ENCODE results near the gene ACTR1A.
A peak's percentile ranks its signal among the peaks of the same experiment; 100 is the strongest.

Gene ACTR1A

GRCh38 chr10:102502337-102503151, at the start of gene ACTR1A:
Gene ACTR1A, minus strand, starts transcription at chr10:102502712. Its CDS starts 65 bp downstream, at chr10:102502647.
- TF ChIP-seq, protein P1, sequence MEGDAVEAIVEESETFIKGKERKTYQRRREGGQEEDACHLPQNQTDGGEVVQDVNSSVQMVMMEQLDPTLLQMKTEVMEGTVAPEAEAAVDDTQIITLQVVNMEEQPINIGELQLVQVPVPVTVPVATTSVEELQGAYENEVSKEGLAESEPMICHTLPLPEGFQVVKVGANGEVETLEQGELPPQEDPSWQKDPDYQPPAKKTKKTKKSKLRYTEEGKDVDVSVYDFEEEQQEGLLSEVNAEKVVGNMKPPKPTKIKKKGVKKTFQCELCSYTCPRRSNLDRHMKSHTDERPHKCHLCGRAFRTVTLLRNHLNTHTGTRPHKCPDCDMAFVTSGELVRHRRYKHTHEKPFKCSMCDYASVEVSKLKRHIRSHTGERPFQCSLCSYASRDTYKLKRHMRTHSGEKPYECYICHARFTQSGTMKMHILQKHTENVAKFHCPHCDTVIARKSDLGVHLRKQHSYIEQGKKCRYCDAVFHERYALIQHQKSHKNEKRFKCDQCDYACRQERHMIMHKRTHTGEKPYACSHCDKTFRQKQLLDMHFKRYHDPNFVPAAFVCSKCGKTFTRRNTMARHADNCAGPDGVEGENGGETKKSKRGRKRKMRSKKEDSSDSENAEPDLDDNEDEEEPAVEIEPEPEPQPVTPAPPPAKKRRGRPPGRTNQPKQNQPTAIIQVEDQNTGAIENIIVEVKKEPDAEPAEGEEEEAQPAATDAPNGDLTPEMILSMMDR (IDR thresholded peaks at IDR 0.05; ENCODE audit: low read length, missing control alignments) = no peak
- peak within 1 kb of the TSS; percentile 100 for H3K4me3 ChIP-seq (replicated peaks; ENCODE audit: low read depth, low read length)
- peak; percentile 100 for DNase-seq (ENCODE audit: low read depth)

DNA sequence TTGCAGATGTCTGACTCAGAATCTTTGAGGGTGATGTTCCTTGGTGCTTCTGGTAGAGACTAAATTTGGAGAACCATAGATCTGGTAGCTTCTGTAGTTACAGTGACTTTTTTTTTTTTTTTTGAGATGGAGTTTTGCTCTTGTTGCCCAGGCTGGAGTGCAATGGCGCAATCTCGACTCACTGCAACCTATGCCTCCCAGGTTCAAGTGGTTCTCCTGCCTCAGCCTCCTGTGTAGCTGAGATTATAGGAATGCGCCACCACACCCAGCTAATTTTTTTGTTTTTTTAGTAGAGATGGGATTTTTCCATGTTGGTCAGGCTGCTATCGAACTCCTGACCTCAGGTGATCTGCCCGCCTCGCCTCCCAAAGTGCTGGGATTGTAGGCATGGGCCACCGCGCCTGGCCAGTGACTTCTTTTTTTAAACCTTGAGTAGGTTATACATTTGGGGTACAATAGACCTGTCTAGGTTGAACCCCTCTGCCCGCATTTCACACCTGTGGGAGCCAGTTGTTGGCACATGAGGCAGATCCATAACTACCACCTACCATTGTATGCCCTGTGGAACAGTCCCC, 48.2 kb upstream of the ACTR1A start:
- no peak for DNase-seq (ENCODE audit: low read depth)
- TF ChIP-seq, protein P1 (IDR thresholded peaks at IDR 0.05; ENCODE audit: low read length, missing control alignments) = no peak
- no peak overlapping the region for H3K4me3 ChIP-seq (replicated peaks; ENCODE audit: low read depth, low read length)

DNA sequence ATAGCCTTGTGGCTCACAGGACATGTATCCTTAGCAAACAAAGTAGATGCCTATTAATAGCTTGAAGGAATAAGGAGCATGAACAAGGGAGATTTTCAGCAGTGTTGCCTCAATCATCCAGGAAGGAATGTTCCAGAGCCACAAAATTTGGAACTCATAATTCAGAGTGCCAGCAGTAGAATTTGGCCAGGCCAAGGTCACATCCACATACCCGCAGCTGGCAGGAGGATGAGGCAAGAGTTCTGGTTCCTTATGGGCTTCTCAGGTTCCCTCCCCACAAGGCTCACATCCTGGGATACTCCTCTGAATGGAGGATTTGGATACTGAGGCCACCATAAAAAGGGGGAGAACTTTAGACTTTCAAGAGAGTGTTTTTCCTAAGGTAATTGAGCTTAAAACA, 47.0 kb upstream of the ACTR1A start:
- TF ChIP-seq, protein P1 (IDR thresholded peaks at IDR 0.05; ENCODE audit: low read length, missing control alignments) = no peak
- DNase-seq (ENCODE audit: low read depth) = no peak
- no peak overlapping the region for H3K4me3 ChIP-seq (replicated peaks; ENCODE audit: low read depth, low read length)

DNA sequence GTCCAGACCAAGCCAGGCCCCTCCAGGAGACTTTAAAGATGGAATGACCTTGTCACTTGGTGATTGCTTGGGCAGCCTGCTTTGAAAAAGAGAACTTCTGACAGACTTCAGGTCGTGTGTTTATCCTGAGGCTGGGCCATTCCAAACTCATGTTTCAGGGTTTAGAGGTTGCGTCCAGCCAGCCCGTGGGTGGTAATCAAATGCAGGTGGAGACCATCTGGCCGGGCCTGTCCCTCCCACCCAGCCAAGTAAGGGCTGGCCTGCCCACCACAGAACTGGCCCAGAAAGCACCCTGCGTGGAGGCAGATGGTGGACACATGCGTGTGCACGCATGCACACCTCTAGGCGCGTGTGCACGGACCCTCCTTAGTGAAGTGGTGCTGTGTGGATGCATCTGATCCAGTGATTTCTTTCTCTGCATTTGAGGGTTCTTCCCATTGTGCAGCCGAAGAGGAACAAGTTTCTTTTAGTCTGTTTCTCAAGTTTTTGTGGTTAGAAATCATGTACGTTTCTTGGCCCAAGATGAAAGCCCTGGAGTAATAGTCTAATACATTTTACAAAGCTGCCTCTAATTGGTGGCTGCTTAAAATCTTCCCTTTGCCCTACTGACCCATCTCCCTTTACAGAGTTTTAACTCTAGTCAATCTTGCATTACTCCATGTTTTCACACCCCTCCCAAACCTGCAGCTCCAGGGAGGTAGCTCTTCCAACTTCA, 44.3 kb upstream of the ACTR1A start:
- DNase-seq (ENCODE audit: low read depth) = no peak
- TF ChIP-seq, protein P1 (IDR thresholded peaks at IDR 0.05; ENCODE audit: low read length, missing control alignments) = no peak
- no peak overlapping the region for H3K4me3 ChIP-seq (replicated peaks; ENCODE audit: low read depth, low read length)

- DNase-seq (ENCODE audit: low read depth) = no peak
- no peak overlapping the region for H3K4me3 ChIP-seq (replicated peaks; ENCODE audit: low read depth, low read length)
- TF ChIP-seq, protein P1 (IDR thresholded peaks at IDR 0.05; ENCODE audit: low read length, missing control alignments) = no peak
These were observed 43.5 kb upstream of the ACTR1A start for GRCh38 chr10:102545997-102546396.

DNA sequence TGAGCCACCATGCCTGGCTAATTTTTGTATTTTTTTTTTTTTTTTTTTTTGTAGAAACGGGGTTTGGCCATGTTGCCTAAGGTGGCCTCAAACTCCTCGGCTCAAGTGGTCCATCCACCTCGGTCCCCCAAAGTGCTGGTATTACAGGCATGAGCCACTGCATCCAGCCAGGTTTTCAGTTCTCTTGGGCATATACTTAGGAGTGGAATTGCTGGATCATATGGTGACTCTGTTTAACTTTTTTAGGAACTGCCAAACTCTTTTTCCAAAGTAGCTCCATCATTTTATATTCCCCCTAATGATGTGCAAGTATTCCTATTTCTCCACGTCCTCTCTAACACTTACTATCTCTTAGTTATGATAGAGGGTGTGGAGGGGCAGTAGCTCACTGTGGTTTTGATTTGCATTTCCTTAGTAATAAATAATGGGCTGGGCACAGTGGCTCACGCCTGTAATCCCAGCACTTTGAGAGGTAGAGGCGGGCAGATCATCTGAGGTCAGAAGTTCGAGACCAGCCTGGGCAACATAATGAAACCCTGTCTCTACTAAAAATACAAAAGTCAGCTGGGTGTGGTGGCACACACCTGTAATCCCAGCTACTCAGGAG, 42.9 kb upstream of the ACTR1A start:
- DNase-seq (ENCODE audit: low read depth) = no peak
- H3K4me3 ChIP-seq (replicated peaks; ENCODE audit: low read depth, low read length) = no peak overlapping the region
- TF ChIP-seq, protein P1 (IDR thresholded peaks at IDR 0.05; ENCODE audit: low read length, missing control alignments) = no peak
